Lung microvascular endothelial cell (primary cell): Measurements from ENCODE around the gene R3HDM4. TPM values are rescaled to one million over a fixed set of nuclear protein-coding genes. Genes with fewer than 3 reads are reported as not detected.

Experiments
- DNase-seq, 2 donors: peaks; one replicate each; pipeline versions ENCODE4 v3.0.0 to v3.0.0-alpha.2; 2010; ENCODE audit warnings: low read depth in 2 of 2
- total RNA-seq: library from RNA; depleted of rRNA; stranded (reverse); fragments of >200 nt; gene quantifications from 2 replicates; pipeline ENCODE4 v1.2.1, GENCODE V29; 2014

Gene R3HDM4
- total RNA-seq, 1 donor from 2014 or later = 28.8 TPM

DNA sequence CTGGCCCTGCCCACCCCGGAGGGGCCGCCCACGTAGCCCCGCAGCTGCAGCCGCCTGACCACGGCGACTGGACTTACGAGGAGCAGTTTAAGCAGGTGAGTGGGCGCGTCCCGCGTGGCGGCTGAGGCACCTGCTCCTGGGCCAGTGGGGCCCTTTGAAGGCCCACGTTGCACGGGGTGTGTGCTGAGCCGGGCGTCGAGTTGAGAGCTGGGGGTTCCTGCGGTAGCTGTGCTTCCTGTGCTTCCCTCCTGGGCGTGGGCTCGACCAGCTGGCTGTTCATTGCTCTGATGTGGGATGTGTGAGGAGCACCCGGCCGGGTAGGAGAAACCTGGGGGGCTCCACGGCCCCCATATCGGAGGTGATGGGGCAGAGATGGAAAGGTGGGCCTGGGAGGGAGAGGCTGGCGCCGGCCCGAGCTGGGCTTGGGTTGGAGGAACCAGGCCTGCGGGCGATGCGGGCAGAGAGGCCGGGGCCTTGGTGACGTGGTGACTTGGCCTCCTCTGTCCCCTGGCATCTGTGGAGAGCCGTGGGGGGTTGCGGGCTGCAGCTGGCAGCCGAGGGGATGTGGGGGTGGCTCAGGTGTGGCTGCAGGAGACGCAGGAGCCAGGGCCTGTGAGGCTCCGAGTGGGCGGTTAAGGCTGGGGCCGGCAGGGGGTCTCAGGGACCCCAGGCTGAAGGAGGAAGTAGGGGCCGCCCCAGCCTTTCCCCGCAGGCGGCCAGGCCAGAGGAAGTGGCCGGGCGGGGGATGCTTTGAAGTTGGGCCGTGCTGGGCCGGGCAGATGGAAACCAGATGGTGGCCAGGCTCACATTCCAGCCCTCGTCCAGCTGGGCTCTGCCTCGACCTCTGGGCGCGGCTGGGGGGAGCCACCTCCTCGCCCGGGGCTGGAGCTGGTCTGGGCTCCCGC, 19.9 kb upstream of the R3HDM4 start:
- peak; percentile 40 to 73 for DNase-seq

DNA sequence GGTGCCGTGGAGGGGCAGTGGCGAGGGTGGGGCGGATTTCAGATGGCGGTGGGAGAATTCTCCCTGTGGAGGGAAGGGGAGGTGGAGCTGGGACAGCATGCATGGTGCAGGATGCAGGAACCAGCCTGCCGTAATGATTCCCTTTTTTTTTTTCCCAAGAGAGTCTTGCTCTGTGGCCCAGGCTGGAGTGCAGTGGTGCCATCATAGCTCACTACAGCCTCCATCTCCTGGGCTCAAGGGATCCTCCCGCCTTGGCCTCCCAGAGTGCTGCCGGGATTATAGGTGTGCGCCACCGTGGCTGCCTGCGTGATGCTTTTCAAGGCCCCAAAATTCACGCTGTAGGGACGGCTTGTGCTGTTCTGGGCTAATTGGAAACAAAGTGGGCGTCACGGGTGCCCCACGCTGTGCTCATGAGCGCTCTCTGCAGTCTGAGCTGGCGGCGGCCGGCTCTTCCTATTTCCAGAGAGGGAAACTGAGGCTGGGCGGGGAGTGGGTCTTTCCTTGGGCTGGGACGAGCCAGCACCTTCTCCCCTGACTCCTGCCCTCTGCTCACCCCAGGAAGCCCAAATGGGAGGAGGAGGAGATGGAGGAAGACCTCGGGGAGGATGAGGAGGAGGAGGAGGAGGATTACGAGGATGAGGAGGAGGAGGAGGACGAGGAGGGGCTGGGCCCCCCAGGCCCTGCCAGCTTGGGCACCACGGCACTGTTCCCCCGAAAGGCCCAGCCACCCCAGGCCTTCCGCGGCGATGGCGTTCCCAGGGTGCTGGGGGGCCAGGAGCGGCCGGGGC, 19.0 kb upstream of the R3HDM4 start:
- DNase-seq = no peak

DNA sequence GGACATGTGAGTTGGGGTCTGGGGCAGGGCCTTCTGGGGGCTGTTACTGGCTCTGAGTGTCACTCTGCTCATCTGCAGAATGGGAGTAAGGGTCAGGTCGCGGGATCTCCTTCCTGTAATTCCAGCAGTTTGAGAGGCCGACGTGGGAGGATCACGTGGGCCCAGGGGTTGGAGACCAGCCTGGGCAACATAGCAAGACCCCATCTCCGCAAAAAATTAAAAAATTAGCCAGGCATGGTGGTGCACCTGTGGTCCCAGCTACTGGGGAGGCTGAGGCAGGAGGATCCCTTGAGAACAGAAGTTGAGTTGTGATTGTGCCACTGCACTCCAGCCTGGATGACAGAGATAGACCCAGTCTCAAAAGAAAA, 16.9 kb upstream of the R3HDM4 start:
- no peak for DNase-seq

DNA sequence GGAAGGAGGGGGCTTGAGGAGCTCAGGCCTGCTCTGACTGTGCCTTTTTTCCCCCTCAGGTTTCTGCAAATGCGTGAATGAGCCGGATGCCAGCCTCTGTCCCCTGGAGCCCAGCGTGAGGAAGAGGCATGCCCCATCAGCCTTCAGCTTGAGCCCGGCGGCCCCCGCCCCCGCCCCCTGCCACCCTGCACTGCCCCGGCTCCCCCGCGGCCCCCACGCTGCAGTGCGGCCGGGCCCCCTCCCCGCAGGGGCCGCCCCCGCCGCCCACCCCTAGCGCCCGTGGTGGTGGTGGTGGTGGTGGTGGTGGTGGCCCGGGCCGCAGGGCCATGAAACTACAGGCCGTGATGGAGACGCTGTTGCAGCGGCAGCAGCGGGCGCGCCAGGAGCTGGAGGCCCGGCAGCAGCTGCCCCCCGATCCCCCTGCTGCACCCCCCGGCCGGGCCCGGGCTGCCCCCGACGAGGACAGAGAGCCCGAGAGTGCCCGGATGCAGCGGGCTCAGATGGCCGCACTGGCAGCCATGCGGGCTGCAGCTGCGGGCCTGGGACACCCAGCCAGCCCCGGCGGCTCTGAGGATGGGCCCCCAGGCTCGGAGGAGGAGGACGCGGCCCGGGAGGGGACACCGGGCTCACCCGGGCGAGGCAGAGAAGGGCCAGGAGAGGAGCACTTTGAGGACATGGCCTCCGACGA, 16.3 kb upstream of the R3HDM4 start:
- DNase-seq = no peak

DNA sequence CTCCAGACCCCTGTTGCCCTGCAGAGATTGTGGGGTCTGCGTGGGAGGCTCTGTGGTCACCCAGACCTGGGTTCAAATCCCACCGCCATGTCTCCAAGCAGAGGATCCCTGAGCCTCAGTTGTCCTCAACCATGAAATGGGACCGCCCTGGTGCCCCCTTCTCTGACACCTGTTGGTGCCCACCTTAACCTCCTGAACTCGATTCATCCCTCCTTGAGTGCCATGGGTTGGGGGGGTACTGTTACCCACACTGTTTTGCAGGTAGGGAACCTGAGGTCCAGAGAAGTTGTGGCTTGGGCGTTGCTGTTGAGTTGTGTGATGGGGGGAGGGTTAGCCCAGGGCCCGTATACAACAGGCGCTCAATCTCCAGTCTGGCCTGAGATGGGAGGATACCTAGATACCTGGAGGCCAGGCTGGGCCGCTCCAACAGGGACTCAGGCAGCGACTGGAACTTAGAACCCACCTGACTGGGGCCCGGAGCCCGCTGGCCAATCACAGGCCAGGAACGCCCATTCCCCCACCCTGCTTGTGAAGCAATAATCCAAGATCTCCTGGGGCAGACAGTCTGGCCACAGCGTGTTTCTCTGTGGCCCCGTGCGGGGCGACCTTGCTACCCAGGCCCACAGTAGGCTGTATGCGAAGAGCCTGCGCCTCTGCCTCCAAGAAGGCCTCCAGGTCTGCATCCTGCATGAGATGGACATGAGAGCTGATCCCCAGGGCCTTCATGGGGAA, 15.6 kb upstream of the R3HDM4 start:
- no peak for DNase-seq

DNA sequence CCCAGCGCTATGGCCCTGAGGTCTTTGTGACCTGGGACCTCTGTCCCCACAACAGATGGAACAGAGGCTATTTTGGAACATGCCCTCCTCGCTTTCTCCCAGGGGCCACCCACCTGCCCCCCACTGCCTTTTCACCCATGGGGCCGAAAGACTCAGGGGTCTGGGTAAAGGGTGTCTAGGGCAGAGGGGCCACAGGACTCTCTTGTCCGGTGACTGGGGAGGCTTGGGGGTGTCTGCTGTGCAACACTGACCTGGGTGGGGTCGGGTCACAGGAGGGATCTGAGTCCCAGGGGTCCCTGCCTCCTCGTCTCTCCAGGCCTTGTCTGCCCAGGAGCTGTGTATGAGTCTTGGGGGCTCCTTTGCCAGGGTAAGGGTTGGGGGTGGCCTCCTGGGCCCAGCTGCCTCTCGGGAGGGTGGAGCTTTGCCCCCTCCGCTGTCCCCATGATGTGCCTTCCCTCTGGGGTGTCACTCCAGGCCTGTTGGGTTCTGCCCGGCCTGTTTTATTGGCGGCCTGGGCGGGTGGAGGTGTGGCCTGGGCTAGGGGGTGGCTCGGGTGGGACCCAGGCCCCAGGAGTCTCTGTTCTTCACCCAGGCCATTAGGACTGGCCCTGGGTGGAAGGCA, 14.9 kb upstream of the R3HDM4 start:
- no peak for DNase-seq

DNA sequence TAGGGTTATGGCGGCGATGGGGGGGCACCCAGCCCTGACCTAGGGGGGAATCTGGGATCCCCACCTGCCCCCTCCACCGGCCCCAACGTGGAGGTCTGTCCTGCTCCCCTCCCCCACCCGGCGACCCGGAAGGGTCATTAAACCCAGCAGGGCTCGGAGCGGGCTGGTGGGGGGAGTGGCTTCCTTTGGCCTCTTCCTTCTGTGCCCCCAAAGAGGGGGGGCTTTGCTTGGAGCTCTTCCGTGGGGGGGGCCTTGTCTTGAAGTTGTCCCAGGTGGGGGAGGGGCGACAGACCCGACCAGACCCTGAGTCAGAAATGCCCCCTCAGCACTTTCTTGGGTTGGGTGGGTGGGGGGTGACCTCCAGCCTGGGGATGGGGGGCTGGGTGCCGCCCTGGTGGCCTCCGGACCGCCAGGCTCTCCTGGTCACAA, 14.3 kb upstream of the R3HDM4 start:
- DNase-seq = no peak

DNA sequence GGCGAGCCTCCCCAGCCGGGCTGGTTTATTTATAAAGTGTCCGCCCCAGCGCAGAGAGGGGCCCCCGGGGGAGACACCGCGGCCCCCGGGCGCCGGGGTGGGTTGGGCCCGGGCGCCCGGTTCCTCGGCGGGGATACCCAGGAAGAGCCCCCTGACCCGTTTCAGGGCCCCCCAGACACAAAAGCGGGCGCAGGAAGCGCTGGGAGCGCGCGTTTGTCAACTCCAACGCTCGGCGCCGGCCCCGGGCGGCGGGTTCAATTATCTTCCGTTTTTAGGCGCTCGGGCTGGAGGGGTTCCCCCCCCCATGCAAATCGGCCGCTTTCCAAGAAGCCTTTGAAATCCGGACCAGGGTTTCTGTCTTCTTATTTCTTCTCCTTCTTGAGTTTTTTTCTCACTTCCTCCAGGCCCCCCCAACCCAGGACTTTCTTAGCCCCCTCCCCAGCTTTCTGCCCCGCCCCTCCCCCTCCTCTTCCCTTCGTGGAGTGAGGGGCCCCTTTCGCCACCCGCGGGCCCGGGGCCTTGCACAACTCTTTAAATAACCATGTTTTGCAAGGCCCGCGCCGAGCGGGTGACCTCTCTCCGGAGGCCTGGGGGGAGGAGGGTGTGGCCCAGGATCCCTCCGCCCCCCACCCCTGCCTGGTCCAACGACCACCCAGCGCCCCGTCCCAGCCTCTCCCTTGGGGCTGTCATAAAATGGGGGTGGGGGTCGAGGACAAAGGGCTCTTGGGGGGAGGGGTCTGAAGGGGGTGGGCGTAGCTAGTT, 13.8 kb upstream of the R3HDM4 start:
- peak in 1 of 2 donors; percentile 33 for DNase-seq

DNA sequence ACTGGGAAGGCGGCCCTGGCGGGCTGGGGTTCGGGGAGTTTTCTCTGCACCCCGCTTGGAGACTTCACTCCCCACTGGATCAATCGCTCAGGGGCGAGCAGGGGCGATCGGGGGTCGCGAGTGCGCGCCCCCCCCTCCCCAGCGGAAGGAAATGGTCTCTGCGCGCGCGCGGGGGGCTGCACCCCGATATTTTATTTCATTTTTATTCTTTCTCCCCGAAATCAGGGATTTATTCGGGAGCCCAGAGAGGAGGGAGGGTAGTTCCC, 13.2 kb upstream of the R3HDM4 start:
- DNase-seq = no peak

DNA sequence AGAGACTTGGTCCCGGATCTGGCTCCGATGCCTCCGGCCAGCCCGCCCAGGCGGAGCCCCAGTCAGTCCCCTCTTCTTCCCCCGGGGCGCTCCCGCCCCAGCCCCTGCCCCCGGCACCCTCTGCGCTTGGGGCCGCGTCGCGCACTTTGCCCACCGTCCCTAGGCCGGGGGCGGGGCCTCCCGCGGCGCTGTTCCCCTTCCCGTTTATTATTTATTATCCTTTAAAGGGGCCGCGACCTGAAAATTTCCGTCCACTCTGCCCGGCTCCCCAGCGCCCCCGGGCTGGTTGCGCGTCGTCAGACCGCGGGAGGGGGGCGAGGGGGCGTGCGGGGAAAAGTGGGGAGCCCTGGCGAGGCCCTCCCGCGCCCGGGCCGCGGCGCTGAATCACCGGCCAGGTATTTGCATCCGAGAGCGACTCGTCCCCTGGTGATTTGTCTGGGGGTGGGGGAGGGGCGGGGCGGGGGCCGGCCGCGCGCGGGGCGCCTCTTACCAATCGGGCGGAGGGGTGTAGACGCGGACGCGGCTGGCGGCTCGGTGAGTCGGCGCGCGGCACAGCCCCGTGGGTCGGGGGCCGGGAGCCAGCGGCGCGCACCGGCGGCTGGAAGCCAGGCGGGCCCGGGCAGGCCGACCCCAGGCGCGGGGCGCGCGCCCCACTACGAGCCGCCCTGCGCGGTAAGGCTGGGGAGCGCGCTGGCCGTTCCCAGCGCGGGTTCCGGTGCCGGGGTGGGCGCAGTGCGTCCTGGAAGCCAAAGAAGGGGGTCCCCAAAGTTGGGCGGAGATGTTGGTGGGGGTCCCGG, 12.7 kb upstream of the R3HDM4 start, which contains the start of gene ARID3A:
Gene ARID3A (plus strand): TSS at position 510 of the 797 bp plus-strand sequence. CDS start 3,494 bp downstream, outside the sequence.
- peak; percentile 76 to 79 for DNase-seq

DNA sequence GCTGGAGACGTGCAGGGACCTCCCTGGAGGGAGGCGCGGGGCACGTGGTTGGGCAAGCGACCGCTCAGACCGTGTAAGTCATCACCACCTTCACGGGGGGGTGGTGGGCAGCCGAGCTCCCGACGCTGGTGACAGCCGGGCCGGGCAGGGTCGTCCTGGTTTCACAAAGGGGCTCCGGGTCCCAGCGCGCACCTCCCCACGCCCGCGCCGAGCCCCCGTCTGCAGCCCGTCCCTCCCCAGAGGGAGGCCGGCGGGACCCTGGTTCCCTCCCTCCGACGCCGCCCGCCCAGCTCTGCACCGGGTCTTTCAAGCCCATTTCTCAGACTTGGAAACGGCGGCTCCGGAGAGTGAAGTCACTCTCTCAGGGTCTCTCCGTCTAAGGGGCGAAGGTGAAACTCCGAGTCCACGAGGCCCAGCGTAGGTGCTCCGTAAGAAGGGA, 12.1 kb upstream of the R3HDM4 start:
- DNase-seq = peak in 1 of 2 donors; percentile 67

DNA sequence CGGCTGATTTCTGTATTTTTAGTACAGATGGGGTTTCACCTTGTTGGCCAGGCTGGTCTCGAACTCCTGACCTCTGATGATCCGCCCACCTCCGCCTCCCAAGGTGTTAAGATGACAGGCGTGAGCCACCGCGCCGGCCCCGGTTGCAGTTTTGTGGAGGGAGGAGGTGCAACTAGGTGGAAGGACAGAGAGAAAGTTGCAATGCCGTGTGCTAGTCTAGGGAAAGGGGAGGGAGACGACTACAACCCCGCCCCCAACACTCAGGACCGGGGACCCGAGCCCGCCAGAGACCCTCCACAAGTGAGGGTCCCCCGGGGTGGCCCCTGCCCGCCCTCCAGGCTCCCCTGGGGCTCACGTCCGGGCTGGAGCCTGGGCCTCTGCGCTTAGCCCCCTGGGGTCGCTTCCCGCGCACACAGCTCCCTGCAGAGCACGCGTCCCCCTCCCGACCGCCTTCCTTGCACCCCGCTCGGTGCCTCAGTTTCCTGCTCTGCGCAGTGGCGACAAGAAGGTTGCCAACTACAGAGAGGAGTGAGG, 11.6 kb upstream of the R3HDM4 start:
- no peak for DNase-seq

DNA sequence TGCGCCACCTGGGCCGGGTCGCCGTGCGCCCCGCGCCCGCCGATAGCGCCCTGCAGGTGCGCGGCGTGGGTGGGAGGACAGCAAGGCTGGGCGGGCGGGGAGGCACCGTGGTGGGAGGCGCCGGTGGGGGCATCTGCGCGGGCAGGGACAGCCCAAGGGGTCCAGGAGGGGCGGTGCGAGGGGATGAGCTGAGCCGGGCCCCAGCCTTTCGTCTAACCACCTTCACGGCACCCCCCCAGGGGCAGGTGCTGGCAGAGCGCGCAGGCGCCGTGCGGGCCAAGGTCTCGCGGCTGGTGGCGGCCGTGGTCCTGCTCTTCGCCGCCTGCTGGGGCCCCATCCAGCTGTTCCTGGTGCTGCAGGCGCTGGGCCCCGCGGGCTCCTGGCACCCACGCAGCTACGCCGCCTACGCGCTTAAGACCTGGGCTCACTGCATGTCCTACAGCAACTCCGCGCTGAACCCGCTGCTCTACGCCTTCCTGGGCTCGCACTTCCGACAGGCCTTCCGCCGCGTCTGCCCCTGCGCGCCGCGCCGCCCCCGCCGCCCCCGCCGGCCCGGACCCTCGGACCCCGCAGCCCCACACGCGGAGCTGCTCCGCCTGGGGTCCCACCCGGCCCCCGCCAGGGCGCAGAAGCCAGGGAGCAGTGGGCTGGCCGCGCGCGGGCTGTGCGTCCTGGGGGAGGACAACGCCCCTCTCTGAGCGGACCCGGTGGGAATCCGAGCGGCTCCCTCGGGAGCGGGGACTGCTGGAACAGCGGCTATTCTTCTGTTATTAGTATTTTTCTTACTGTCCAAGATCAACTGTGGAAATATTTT, 7.2 kb upstream of the R3HDM4 start:
- peak in 1 of 2 donors; percentile 21 for DNase-seq

DNA sequence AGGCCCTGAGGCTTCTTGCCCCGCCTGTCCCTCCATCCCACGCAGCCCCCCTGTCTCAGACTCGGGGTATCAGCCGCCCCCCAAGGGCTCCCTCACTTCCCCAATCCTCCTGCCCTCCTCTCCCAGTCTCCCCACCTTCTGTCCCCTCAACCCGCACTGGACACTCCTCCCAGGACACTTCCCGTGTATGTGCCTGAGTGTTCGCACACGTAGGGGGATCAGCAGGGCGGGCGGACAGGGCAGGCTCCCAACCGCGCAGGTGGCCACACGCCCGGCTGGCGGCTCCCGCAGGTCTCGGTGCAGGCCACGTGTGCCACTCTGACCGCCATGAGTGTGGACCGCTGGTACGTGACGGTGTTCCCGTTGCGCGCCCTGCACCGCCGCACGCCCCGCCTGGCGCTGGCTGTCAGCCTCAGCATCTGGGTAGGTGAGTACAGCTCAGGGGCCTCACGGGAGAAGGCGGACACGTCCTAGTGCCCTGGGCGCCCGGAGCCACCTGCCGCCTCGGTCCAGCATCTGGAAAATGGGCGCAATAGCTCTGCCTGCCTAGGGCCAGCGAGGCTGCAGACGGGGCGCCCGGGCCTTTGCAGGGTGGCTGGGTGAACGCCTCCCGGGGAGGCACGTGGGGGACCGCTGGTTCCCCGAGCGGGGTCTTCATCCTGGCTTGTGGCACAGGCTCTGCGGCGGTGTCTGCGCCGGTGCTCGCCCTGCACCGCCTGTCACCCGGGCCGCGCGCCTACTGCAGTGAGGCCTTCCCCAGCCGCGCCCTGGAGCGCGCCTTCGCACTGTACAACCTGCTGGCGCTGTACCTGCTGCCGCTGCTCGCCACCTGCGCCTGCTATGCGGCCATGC, 6.4 kb upstream of the R3HDM4 start:
- DNase-seq = no peak

DNA sequence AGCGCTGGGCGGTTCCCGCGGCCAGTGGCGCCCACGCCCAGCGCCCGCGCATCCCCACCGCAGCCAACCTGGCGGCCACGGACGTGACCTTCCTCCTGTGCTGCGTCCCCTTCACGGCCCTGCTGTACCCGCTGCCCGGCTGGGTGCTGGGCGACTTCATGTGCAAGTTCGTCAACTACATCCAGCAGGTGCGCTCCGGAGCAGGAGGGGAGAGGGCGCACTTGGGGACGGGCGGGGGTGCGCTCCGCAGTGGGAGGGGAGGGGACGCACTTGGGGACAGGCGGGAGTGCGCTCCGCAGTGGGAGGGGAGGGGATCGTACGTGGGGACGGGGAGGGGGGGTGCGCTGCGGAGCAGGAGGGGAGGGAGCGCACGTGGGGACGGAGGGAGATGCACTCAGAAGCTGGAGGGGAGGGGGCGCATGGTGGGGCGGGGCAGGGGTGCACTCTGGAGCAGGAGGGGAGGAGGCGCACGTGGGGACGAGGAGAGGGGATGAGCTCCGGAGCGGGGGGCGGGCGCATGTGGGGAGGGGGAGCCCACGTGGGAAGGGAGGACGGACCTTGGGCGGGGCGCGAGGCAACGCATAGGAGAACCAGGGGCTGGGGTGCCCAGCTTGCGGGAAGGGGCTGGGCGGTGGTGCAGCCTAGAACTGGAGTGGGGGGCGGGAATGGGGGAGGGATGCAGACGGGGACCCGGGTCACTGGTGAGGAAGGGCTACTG, 5.6 kb upstream of the R3HDM4 start:
- DNase-seq = no peak

DNA sequence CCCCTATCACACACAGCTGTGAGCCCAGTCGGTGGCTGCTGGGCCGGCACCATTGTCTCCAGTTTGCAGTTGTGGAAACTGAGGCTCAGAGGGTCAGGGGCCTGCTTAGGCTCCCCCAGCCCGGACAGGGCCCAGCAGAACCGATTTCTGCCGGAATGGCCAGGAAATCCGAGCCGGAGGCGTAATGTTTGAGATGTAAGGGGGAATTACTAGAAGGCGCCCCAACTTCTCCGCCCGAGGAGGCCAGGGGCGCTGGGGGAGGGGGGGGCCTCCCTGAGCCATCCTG, 5.1 kb upstream of the R3HDM4 start:
- DNase-seq = no peak
